HG03066 (cell line): ENCODE data around the gene FBXO42.

ENCODE experiments used
- ATAC-seq: cut with Tn5 transposase; IDR thresholded peaks from one replicate; pipeline ENCODE4 v1.9.1; 2021; ENCODE audit warnings: low read depth; ENCODE audit not compliant: unreplicated experiment

The FBXO42 gene

DNA sequence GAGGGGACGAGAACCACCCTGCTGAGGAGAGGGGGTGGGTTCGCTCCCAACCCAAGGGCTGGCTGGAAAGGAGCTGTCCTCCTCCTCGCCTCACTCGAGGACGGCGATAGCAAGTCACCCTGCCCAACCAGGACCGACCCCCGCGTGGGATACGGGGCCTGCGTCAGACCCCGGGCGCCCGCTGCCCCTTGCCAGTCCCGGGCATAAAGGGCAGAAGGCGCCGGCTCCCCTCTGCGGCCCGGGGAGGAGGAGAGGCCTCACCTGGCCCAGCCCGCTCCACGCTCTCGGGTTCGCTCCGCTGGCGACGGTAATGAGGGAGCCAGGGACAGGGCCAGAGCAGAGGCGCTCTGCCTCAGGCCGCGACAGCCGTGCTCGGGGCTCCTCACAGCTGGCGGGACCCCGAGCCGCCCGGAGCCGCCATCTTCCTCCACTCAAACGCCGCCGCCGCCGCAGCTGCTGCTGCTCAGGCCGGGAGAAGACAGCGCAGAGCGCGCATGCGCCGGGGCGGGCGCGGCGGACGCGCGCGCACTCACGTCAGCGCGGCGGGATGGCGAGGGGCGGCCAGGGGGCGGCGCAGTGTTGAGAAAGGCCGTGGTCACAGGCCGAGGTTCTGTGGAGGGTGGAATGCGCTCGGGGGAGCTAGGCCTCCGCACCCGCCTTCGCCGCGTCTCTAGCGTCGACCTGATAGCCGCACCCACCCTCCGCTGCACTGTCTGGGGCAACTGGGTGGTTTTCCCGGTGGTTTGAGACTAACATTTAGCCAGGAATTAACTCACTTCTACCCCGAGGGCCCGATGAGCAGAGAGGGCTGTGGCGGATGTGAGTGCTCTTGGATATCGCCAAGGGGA lies at the start of gene FBXO42:
Gene FBXO42 (minus strand): TSS at position 487 of the 848 bp plus-strand sequence. CDS start 37,062 bp downstream, outside the sequence.
- peak; percentile 73 for ATAC-seq

- ATAC-seq = no peak
Observed at GRCh38 chr1:16398371-16398953, 46.2 kb upstream of the FBXO42 start.

- no peak for ATAC-seq
Observed at GRCh38 chr1:16397120-16397519, 44.8 kb upstream of the FBXO42 start.

- ATAC-seq = no peak
Observed at GRCh38 chr1:16396591-16396990, 44.3 kb upstream of the FBXO42 start.

- ATAC-seq = no peak
Observed at GRCh38 chr1:16394977-16395376, 42.7 kb upstream of the FBXO42 start.

GRCh38 chr1:16393570-16394521 lies 41.6 kb upstream of the FBXO42 start:
- no peak for ATAC-seq

GRCh38 chr1:16392740-16393569 lies 40.7 kb upstream of the FBXO42 start:
- ATAC-seq = no peak

DNA sequence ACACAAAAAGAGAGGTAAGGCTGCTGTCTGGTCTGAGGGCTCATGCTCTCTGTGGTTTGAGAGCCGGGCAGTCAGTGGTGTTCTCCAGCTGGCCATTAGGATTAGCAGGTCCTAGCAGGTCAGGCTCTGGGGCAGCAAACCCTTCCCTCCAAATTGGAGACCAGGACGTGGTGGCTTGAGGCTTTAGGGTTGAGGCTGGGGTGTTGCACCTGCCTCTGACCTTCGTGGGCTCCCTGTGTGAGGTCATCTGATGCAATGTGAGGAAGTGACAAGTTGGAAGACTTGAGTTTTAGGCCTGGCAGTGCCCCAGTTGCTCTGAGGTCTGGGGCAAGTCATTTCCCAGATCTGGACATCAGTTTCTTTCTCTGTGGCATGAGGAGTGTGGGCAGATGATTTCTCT lies 39.1 kb upstream of the FBXO42 start:
- no peak for ATAC-seq

- ATAC-seq = no peak
Observed at GRCh38 chr1:16387201-16388188, 35.2 kb upstream of the FBXO42 start.

DNA sequence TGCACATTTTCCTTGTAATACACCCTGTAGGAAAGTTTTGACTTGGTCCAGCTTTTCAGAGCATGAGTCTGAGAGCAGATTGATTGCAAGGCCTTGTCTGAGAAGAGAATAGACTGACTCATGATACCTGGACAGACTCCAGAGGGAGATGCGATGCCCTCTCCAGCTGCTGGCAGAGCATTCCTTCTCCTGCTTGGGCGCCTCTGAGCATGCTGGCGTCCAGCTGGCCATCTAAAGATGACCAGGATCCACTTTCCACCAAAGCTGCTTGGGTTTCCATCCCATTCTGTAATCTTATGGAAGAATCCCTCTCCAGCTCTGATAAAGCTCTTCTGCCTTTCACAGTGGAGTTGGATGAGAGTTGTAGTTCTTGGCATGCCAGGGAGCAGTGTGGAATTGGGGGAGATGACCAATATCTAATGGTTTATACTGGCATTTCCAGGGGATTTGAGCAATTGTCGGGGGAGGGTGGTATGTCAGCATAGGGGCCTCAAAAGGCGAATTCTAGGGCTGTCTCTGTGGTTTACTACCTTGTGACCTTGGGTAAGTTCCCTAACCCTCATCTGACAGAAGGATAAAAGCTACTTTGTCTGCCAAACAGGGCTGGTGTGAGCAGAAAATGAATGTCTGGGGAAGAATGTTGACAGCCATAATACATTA lies 34.3 kb upstream of the FBXO42 start:
- no peak for ATAC-seq

DNA sequence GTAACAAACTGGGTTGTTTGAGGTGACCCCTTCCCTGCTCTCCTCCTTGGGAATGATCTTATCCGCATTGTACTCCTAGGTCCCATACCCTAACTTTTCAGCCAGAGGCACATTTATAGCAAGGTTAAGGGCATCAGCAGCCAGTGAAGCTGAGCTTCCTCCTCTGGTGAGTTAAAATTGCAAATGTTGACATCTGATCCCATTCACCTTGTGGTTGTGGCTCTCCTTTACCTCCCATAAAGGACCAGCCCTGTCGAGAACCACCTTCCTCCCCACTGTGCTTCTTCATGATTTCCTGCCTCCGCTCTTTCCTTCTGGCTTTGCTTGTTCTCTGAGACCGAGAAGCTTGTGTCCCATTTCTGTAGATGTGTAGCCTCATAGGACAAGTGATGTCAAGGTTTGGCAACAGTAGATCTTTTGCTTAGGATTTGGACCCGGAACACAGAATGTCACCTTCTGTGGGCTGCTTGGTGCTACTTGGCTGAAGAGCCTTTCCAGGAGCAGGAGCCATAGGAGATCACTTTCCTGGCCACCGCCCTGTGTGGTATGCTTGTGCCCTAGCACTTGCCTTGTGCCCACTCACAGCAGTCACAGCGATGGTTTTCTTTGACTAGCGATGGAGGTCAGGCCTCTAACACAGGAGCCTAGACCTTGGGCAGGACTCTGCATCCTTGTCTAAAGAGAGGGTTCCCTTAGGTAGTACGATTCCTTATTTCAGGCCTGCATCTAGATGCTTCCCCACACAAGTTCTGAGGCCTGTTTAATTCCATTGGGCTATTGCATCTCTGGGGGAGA lies 33.6 kb upstream of the FBXO42 start:
- ATAC-seq = no peak

DNA sequence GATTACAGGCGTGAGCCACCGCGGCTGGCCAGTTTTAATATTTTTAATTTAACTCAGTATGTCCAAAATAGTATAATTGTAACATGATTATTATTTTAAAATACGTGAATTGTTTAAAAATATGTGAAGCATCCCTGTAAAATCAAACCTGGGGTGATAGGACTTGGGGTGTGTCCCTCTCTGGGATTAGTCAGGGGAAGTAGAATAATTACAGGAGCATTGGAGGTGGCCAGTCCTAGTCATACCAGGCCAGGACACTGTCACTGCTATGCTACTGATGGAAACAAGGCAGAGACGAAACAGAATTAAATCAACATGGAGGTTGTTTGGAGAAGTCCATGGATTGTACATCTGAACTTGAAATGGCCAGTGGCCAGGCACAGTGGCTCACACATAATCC lies 31.6 kb upstream of the FBXO42 start:
- ATAC-seq = no peak

DNA sequence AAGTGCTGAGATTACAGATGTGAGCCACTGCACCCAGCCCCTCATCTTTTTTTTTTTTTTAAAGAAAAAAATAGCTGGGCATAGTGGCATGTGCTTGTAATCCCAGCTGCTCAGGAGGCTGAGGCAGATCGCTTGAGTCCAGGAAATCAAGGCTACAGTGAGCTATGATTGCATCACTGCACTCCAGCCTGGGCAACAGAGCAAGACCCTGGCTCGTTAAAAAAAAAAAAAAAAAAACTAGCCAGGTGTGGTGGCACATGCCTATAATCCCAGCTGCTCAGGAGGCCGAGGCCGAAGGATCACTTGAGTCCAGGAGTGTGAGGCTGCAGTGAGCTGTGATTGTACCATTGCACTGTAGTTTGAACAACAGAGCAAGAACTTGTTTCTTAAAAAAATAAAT lies 28.6 kb upstream of the FBXO42 start:
- no peak for ATAC-seq

GRCh38 chr1:16378443-16378842 lies 26.2 kb upstream of the FBXO42 start:
- ATAC-seq = no peak

- ATAC-seq = no peak
Observed at GRCh38 chr1:16376971-16377370, 24.7 kb upstream of the FBXO42 start.

- ATAC-seq = no peak
Observed at GRCh38 chr1:16375521-16376340, 23.5 kb upstream of the FBXO42 start.

DNA sequence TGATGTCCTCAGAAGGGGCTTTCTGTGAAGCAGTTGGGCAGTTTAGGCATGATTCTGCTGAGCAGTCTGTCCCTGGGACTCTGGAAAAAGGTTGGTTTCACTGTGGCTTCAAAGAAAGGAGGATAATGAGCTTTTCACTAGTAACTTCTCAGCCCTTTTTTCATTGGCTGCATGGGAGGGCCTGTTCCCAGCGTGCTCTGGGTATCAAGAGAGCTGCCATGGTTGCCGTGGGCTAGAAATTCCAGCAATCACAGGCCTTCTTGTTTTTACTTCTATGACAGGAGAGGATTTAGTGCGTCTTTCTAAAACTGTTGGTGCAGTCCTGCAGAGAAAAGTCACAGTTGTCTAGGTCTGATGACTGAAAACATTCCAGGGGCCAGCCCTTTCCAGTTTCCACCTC lies 22.0 kb upstream of the FBXO42 start:
- no peak for ATAC-seq
